ENCODE data around the gene RASA3.

DNA sequence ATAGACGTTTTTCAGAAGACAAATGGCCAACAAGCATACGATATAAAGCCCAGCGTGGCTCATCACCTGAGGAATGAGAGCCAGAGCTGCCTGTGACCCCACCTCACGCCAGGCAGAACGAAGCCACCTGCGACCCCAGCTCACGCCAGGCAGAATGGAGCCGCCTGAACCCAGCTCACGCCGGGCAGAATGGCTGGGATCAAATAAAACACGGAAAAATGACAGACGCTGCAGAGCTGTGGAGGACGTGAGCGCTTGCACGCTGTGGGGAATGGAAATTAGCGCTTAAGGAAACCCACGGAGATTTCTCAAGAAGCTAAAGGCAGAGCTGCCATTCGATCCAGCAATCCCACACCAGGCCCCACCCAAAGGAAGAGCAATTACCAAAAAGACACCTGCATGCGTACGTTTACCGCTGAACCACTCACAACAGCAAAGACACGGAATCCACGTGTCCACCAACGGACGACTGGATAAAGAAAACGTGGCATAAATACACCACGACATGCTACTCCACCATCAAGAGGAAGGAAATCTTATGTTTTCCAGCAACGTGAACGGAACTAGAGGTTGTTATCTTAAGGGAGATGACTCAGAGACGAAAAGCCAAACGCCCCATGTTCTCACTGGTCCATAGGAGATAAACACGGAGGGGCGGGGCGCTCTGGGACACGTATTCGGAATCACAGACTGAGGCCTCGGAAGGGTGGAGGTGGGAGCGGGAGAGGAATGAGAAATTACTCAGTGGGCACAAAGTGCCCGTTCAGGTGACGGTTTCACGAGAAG lies 127.8 kb downstream of the RASA3 start:
- TF ChIP-seq, protein P1, sequence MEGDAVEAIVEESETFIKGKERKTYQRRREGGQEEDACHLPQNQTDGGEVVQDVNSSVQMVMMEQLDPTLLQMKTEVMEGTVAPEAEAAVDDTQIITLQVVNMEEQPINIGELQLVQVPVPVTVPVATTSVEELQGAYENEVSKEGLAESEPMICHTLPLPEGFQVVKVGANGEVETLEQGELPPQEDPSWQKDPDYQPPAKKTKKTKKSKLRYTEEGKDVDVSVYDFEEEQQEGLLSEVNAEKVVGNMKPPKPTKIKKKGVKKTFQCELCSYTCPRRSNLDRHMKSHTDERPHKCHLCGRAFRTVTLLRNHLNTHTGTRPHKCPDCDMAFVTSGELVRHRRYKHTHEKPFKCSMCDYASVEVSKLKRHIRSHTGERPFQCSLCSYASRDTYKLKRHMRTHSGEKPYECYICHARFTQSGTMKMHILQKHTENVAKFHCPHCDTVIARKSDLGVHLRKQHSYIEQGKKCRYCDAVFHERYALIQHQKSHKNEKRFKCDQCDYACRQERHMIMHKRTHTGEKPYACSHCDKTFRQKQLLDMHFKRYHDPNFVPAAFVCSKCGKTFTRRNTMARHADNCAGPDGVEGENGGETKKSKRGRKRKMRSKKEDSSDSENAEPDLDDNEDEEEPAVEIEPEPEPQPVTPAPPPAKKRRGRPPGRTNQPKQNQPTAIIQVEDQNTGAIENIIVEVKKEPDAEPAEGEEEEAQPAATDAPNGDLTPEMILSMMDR (conservative IDR thresholded peaks at IDR 0.05; ENCODE audit: low read length), result no peak
- TF ChIP-seq EZH2phosphoT487 (IDR thresholded peaks at IDR 0.05; ENCODE audit: borderline replicate concordance, low read depth, low read length), result no peak
